ENCODE measurements around the gene GRIK2.

The GRIK2 gene

DNA sequence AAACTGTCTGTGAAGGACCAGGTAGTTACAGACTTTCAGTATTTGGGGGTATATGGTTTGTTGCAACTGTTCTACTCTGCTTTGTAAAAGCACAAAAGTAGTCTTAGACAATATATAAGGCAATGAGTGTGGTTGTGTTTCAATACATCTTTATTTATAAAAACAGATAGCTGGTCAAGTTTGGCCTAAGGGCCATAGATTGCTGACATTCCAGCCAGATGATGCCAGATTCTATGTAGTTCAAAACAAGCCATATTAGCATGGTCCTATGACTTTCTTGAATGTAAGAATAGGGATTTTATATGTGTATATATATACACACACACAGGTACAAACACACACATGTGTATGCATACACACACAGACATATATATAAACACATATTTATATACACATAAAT, 201.8 kb downstream of the GRIK2 start:
- TF ChIP-seq, protein P1, sequence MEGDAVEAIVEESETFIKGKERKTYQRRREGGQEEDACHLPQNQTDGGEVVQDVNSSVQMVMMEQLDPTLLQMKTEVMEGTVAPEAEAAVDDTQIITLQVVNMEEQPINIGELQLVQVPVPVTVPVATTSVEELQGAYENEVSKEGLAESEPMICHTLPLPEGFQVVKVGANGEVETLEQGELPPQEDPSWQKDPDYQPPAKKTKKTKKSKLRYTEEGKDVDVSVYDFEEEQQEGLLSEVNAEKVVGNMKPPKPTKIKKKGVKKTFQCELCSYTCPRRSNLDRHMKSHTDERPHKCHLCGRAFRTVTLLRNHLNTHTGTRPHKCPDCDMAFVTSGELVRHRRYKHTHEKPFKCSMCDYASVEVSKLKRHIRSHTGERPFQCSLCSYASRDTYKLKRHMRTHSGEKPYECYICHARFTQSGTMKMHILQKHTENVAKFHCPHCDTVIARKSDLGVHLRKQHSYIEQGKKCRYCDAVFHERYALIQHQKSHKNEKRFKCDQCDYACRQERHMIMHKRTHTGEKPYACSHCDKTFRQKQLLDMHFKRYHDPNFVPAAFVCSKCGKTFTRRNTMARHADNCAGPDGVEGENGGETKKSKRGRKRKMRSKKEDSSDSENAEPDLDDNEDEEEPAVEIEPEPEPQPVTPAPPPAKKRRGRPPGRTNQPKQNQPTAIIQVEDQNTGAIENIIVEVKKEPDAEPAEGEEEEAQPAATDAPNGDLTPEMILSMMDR (IDR thresholded peaks at IDR 0.05; ENCODE audit: low read length, missing control alignments) = no peak
- DNase-seq (ENCODE audit: low read depth) = no peak
- H3K4me3 ChIP-seq (replicated peaks; ENCODE audit: low read depth, low read length) = no peak overlapping the region

DNA sequence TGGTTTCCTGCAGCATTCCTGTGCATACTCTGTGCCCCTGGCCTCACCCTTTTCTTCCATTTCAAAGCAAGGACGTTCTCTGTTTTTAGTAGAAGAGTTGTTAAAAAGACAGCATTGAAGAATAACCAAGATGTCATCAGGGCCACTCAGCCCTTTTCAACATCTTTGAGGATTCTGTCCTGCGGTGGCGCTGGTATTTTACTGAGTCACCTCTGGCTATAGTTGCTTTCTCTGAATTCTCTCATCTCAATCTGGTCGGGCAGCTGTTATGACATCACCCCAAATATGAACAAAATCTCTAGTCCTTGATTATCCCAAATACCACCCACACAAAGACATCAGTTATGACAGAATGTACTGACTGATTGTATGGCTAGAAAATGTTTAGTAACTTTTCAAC, 204.2 kb downstream of the GRIK2 start:
- TF ChIP-seq, protein P1 (IDR thresholded peaks at IDR 0.05; ENCODE audit: low read length, missing control alignments) = no peak

DNA sequence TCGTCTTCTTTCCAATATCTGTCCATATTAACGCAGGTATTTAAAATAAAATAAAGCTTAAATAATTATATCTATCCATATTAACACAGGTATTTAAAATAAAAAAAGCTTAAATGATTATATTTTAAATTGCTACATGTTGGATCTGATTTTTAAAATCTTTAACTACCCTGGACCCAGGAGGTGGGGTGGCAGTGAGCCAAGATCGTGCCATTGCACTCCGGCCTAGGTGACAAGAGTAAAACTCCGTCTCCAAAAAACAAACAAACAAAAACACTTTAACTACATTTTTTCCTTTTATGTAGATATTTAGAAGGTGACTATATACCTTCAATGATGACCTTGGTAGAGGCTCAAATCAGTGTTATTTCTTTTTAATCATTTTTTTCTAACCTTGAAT, 211.9 kb downstream of the GRIK2 start:
- no peak for DNase-seq (ENCODE audit: low read depth)
- no peak overlapping the region for H3K4me3 ChIP-seq (replicated peaks; ENCODE audit: low read depth, low read length)
- TF ChIP-seq, protein P1 (IDR thresholded peaks at IDR 0.05; ENCODE audit: low read length, missing control alignments) = no peak

More for the DNA sequence above, 204.2 kb downstream of the GRIK2 start:
- peak; percentile 70 for DNase-seq (ENCODE audit: low read depth)
- H3K4me3 ChIP-seq (replicated peaks; ENCODE audit: low read depth, low read length) = no peak overlapping the region

DNA sequence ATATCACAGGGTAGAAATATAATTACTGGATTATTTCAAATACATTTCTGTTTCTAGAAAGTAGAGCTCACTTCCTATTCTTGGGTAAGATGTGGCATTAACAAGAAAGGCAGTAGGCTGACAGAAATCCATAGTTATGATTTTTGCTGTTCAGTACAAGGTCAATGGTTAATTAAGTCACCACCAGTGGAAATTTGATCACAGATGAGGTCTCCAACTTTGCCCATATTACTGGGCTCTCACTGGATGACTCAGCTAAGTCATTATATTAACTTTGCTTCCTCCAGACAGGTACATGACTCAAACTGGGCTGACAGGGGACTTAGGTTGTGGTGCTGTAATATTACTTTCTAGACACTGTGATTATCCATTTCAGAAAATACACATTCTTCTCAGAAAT, 212.4 kb downstream of the GRIK2 start:
- TF ChIP-seq, protein P1 (IDR thresholded peaks at IDR 0.05; ENCODE audit: low read length, missing control alignments) = no peak
- no peak for DNase-seq (ENCODE audit: low read depth)

DNA sequence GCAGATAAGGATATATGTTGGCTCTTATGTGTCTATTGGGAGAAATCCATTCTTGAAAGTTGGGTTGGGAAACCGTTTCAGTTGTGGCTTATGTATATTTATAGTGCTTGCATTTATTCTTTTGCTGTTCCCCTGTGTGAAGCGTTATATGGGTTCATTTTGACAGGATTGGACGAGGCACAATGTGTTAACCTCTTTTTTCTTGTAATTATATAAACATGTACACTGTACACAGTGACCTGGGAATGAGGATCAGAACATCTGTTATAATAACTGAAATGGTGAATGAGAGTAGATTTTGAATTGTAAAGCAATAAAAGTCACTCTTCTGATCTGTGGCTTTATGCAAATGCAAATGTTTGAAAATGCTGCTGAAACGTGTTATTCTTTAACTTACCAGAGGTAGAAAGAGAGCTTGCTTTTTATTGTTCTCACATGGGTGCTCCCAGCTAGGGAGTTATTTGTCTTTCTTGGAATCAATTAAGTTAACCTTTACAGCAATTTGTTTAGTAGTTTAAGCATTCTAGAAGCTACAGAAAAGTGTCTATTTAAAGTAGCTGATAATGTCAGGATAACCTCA, 213.7 kb downstream of the GRIK2 start:
- no peak overlapping the region for H3K4me3 ChIP-seq (replicated peaks; ENCODE audit: low read depth, low read length)
- DNase-seq (ENCODE audit: low read depth) = no peak
- TF ChIP-seq, protein P1 (IDR thresholded peaks at IDR 0.05; ENCODE audit: low read length, missing control alignments) = no peak

More for the DNA sequence above, 212.4 kb downstream of the GRIK2 start:
- no peak overlapping the region for H3K4me3 ChIP-seq (replicated peaks; ENCODE audit: low read depth, low read length)

DNA sequence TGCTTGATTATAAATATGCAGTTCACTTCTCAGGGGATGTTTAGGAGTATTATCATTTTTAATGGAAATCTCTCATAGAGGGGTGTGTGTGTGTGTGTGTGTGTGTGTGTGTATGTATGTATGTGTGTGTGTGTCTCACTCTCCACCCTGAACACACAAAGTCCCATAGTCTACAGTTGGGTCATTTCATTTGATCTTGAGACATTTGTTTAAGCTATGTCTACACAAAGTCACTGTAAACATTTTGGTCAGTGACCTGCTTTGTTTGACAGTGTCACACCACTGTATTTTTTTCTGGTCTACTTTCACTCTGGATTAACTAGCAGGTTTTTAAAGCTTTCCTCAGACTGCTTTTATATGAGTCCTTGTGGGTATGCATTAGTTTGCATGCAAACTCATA, 215.2 kb downstream of the GRIK2 start:
- no peak for DNase-seq (ENCODE audit: low read depth)
- H3K4me3 ChIP-seq (replicated peaks; ENCODE audit: low read depth, low read length) = no peak overlapping the region
- TF ChIP-seq, protein P1 (IDR thresholded peaks at IDR 0.05; ENCODE audit: low read length, missing control alignments) = no peak

DNA sequence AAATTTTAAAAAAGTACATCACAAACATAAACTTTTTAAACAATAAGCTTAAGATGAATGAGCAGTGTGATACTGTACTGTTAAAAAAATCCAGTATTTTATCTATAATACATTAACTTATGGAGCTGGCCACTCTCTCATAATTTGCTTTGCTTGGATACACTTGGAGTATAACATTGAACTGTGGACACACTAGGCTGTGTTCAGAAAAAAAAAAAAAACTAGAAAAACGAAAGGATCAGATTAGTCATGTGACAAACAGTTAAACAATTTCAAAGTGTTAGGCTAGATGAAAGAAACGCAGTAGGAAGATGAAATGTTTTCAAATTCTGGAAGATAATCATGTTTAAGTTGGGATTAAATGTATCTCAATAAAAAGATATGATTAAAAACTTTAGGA, 220.0 kb downstream of the GRIK2 start:
- TF ChIP-seq, protein P1 (IDR thresholded peaks at IDR 0.05; ENCODE audit: low read length, missing control alignments) = no peak
- DNase-seq (ENCODE audit: low read depth) = no peak
- no peak overlapping the region for H3K4me3 ChIP-seq (replicated peaks; ENCODE audit: low read depth, low read length)

Measured in fibroblast of pulmonary artery (primary cell).